Activated naive CD8-positive, alpha-beta T cell treated with anti-CD3 and anti-CD28 coated beads, Interleukin-2, amount 50 U/mL, for 16 hours (primary cell): ENCODE measurements around the gene TRDN.

Experiments used
- DNase-seq: peaks from one replicate; pipeline ENCODE4 v3.0.0-alpha.2; 2020; ENCODE audit warnings: low read depth, low spot score

The TRDN gene

GRCh38 chr6:123168892-123169773 lies 467.6 kb downstream of the TRDN start:
- no peak for DNase-seq

GRCh38 chr6:123168466-123168865 lies 468.3 kb downstream of the TRDN start:
- DNase-seq = no peak
